A549 treated with GW870086 at 1 μM for 4 hours (cell line): ENCODE results near the gene OR2M4. TPM values are rescaled to one million over a fixed set of nuclear protein-coding genes. Genes with fewer than 3 reads are reported as not detected.

Source experiments
- total RNA-seq: library from RNA; stranded (reverse); fragments of 200-300 nt; extraction: Qiagen RNA extraction; gene quantifications from 5 replicates; pipeline ENCODE4 v1.2.3, GENCODE V29; 2022; ENCODE audit warnings: low read depth

The OR2M4 gene, protein sequence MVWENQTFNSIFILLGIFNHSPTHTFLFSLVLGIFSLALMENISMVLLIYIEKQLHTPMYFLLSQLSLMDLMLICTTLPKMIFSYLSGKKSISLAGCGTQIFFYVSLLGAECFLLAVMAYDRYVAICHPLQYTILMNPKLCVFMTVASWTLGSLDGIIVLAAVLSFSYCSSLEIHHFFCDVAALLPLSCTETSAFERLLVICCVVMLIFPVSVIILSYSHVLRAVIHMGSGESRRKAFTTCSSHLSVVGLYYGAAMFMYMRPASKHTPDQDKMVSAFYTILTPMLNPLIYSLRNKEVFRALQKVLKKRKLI
- not detected in 5 replicates for total RNA-seq

DNA sequence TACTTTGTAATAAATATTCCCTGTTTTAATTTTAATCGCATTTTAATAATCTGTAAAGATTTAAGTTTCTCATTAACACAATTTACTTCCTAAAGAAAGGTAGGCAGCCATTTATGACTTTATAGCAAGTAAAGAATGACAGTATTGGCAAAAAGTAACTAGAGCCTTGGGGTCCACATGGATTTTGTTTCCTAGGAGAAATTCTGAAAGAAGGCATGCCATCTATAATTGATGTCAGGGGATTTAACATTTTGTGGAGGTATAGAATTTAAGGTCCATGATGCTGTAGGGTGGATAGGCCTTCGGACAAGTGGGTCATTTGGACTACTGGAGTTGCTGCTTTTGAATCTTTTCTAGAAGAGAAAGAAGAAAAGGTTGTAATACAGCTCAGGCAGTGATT lies at the start of gene OR2M4:
Gene OR2M4 (plus strand): TSS at position 301 of the 400 bp plus-strand sequence. CDS start 7,512 bp downstream, outside the sequence.

DNA sequence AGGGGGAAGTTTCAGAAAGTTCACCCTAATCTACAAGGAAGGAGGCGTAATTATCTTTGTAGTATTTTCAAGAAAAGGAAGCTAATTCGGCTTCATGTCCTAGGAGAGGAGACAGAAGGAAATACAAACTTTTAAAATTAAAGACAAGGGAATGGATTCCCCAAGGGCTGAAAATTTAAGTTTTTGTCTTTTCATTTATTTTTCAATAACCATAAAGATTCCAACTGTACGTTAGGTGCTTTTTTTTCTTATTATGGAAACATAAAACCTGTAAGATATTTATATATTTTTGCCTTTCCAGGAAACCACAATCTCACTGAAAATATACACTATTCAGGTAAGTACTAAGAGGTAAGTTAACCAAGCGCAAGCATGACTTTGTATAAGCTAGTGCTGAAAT lies 34.3 kb upstream of the OR2M4 start, which contains the start of gene OR2M3:
Gene OR2M3 (plus strand): TSS at position 301 of the 400 bp plus-strand sequence. CDS start 5,803 bp downstream, outside the sequence.

DNA sequence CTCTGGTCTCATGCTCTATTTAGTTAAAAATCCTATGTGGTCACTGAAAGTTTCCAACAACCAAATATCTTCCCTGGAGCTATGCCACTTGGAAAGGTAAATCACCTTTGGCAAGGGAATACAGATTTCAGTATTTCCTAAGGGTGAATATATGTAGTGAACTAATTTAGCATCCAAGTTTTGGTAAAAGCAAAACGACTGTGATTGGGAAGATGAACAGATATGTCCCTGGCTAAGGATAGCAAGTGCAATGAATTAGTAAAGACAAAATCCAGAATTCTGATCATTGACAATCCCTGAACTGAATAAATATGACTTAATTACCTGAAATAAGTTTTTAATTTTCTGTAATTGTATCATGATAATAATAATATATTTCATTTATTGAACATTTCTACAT lies 46.7 kb downstream of the OR2M4 start, which contains the start of gene OR2T33:
Gene OR2T33 (minus strand): TSS at position 101 of the 400 bp plus-strand sequence. CDS start 4,162 bp downstream, outside the sequence.

Other genes starting within 250 kb of the OR2M4 start
- not detected in 5 replicates for gene OR2L5, start 217.8 kb upstream of the OR2M4 start, total RNA-seq
- gene OR2L2, start 201.3 kb upstream of the OR2M4 start, total RNA-seq: not detected in 5 replicates
- gene OR2L3, start 184.6 kb upstream of the OR2M4 start, total RNA-seq: not detected in 5 replicates
- gene OR2L13, start 136.2 kb upstream of the OR2M4 start, total RNA-seq: not detected in 5 replicates
- not detected in 5 replicates for gene OR2M5, start 86.3 kb upstream of the OR2M4 start, total RNA-seq
- not detected in 5 replicates for gene OR2M2, start 56.6 kb upstream of the OR2M4 start, total RNA-seq
- gene OR2M3, start 34.2 kb upstream of the OR2M4 start, total RNA-seq: not detected in 5 replicates
- gene OR2T33, start 46.6 kb downstream of the OR2M4 start, total RNA-seq: not detected in 5 replicates
- not detected in 5 replicates for gene OR2T12, start 72.0 kb downstream of the OR2M4 start, total RNA-seq
- gene OR2M7, start 93.2 kb downstream of the OR2M4 start, total RNA-seq: not detected in 5 replicates
- gene OR14C36, start 117.4 kb downstream of the OR2M4 start, total RNA-seq: not detected in 5 replicates
- not detected in 5 replicates for gene OR2T4, start 130.2 kb downstream of the OR2M4 start, total RNA-seq
- not detected in 5 replicates for gene OR2T6, start 144.3 kb downstream of the OR2M4 start, total RNA-seq
- not detected in 5 replicates for gene OR2T1, start 171.6 kb downstream of the OR2M4 start, total RNA-seq
- gene OR2T2, start 214.2 kb downstream of the OR2M4 start, total RNA-seq: not detected in 5 replicates
- gene OR2T3, start 241.9 kb downstream of the OR2M4 start, total RNA-seq: not detected in 5 replicates